ENCODE measurements around the gene PSTPIP1.
A peak's percentile ranks its signal among the peaks of the same experiment; 100 is the strongest.

Gene PSTPIP1

GRCh38 chr15:76979331-76979925 lies 15.5 kb upstream of the PSTPIP1 start:
- no peak for DNase-seq

- DNase-seq, result no peak
These were observed 14.9 kb upstream of the PSTPIP1 start for GRCh38 chr15:76979996-76980520.

- DNase-seq, result no peak
These were observed 12.6 kb upstream of the PSTPIP1 start for GRCh38 chr15:76982356-76982755.

- DNase-seq, result no peak
These were observed 12.2 kb upstream of the PSTPIP1 start for GRCh38 chr15:76982756-76983155.

GRCh38 chr15:76983590-76984375 lies 11.1 kb upstream of the PSTPIP1 start:
- DNase-seq, result no peak

- no peak for DNase-seq
These were observed 8.2 kb upstream of the PSTPIP1 start for GRCh38 chr15:76986743-76987142.

- DNase-seq, result no peak
These were observed 7.7 kb upstream of the PSTPIP1 start for GRCh38 chr15:76987276-76987675.

- no peak for DNase-seq
These were observed 6.7 kb upstream of the PSTPIP1 start for GRCh38 chr15:76987896-76988860.

GRCh38 chr15:76988867-76989780 lies 5.8 kb upstream of the PSTPIP1 start:
- DNase-seq, result no peak

GRCh38 chr15:76991048-76991447 lies 3.9 kb upstream of the PSTPIP1 start:
- no peak for DNase-seq

GRCh38 chr15:76991741-76992645 lies 2.9 kb upstream of the PSTPIP1 start:
- DNase-seq, result peak; percentile 38

- no peak for DNase-seq
These were observed 1.7 kb upstream of the PSTPIP1 start for GRCh38 chr15:76993114-76993725.

- DNase-seq, result peak; percentile 54
These were observed 925 bp upstream of the PSTPIP1 start for GRCh38 chr15:76994001-76994400.

- no peak for DNase-seq
These were observed 430 bp upstream of the PSTPIP1 start for GRCh38 chr15:76994496-76994895.

- no peak for DNase-seq
These were observed 1.2 kb downstream of the PSTPIP1 start for GRCh38 chr15:76996076-76996525.

- DNase-seq, result no peak
These were observed 1.8 kb downstream of the PSTPIP1 start for GRCh38 chr15:76996526-76997401.

- DNase-seq, result no peak
These were observed 3.8 kb downstream of the PSTPIP1 start for GRCh38 chr15:76998663-76999285.

- DNase-seq, result no peak
These were observed 5.1 kb downstream of the PSTPIP1 start for GRCh38 chr15:76999996-77000395.

GRCh38 chr15:77001351-77001750 lies 6.4 kb downstream of the PSTPIP1 start:
- no peak for DNase-seq
